Astrocyte of the spinal cord (primary cell): ENCODE results near the gene METRNL.

Experiments used
- DNase-seq: peaks from one replicate; pipeline ENCODE4 v3.0.0; 2011; ENCODE audit warnings: low read depth, low spot score
- H3K4me3 ChIP-seq: 2 replicates; pipeline ENCODE4 v1.5.1; 2011; ENCODE audit warnings: low read depth, mild to moderate bottlenecking, low read length, moderate library complexity
- CTCF ChIP-seq: IDR thresholded peaks from 2 replicates; pipeline ENCODE4 v1.5.1; 2012; ENCODE audit warnings: low read depth, mild to moderate bottlenecking, low read length, inconsistent platforms
- in situ Hi-C: cut with HindIII; loops from 2 replicates; pipeline ENCODE4 v1.10.0; 2017; ENCODE audit warnings: low sequenced_read_pairs

Gene METRNL

GRCh38 chr17:83068641-83069570 lies 10.5 kb upstream of the METRNL start:
- no peak overlapping the region for H3K4me3 ChIP-seq
- no peak for DNase-seq
- in situ Hi-C loops, result no loop called here
- no peak for TF ChIP-seq CTCF

GRCh38 chr17:83069571-83069906 lies 9.9 kb upstream of the METRNL start:
- in situ Hi-C loops, result no loop called here
- H3K4me3 ChIP-seq, result no peak overlapping the region
- no peak for DNase-seq
- no peak for TF ChIP-seq CTCF

GRCh38 chr17:83069931-83070742 lies 9.3 kb upstream of the METRNL start:
- DNase-seq, result no peak
- no peak for TF ChIP-seq CTCF
- in situ Hi-C loops, result no loop called here
- H3K4me3 ChIP-seq, result no peak overlapping the region

GRCh38 chr17:83070800-83071341 lies 8.5 kb upstream of the METRNL start:
- in situ Hi-C loops, result no loop called here
- TF ChIP-seq CTCF, result no peak
- no peak overlapping the region for H3K4me3 ChIP-seq
- no peak for DNase-seq

GRCh38 chr17:83071365-83071764 lies 8.0 kb upstream of the METRNL start:
- no peak overlapping the region for H3K4me3 ChIP-seq
- TF ChIP-seq CTCF, result no peak
- in situ Hi-C loops, result no loop called here
- DNase-seq, result no peak

- DNase-seq, result no peak
- in situ Hi-C loops, result no loop called here
- TF ChIP-seq CTCF, result no peak
- H3K4me3 ChIP-seq, result no peak overlapping the region
Measured at GRCh38 chr17:83071966-83072562, 7.3 kb upstream of the METRNL start.
